GM12892 (cell line): Measurements from ENCODE around the gene FBLN7. TPM values are rescaled to one million over a fixed set of nuclear protein-coding genes. Genes with fewer than 3 reads are reported as not detected.
A peak's percentile ranks its signal among the peaks of the same experiment; 100 is the strongest.
"Not testable (repeated sequence)": the region's sequence is repeated elsewhere in the genome, so short reads cannot be mapped to it uniquely, and the experiment has no call there.

Experiments used
- DNase-seq: peaks from one replicate; pipeline ENCODE4 v3.0.0; 2011; ENCODE audit not compliant: insufficient read length
- FAIRE-seq: peaks from 2 replicates; lab custom pipeline; 2011; peaks lifted over from hg19 to GRCh38; lab: Jason Lieb, UNC
- POLR2A ChIP-seq: IDR thresholded peaks from 2 replicates; pipeline ENCODE4 v1.6.1; 2011; ENCODE audit warnings: low read depth, low read length, control low read depth
- POLR2AphosphoS5 ChIP-seq: IDR thresholded peaks from 2 replicates; pipeline ENCODE4 v1.6.1; 2011; ENCODE audit warnings: low read depth, low read length, control low read depth
- TAF1 ChIP-seq: IDR thresholded peaks from 2 replicates; pipeline ENCODE4 v1.6.1; 2011; ENCODE audit warnings: low read depth, mild to moderate bottlenecking, control low read depth, low read length, borderline replicate concordance
- polyA plus RNA-seq: library from polyadenylated mRNA; unstranded; fragments of >200 nt; gene quantifications from one replicate; pipeline ENCODE4 v1.2.1, GENCODE V29; 2012; ENCODE audit warnings: missing spikeins, inconsistent platforms; ENCODE audit not compliant: missing spikeins

FBLN7 gene, protein sequence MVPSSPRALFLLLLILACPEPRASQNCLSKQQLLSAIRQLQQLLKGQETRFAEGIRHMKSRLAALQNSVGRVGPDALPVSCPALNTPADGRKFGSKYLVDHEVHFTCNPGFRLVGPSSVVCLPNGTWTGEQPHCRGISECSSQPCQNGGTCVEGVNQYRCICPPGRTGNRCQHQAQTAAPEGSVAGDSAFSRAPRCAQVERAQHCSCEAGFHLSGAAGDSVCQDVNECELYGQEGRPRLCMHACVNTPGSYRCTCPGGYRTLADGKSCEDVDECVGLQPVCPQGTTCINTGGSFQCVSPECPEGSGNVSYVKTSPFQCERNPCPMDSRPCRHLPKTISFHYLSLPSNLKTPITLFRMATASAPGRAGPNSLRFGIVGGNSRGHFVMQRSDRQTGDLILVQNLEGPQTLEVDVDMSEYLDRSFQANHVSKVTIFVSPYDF
- polyA plus RNA-seq = not detected

DNA sequence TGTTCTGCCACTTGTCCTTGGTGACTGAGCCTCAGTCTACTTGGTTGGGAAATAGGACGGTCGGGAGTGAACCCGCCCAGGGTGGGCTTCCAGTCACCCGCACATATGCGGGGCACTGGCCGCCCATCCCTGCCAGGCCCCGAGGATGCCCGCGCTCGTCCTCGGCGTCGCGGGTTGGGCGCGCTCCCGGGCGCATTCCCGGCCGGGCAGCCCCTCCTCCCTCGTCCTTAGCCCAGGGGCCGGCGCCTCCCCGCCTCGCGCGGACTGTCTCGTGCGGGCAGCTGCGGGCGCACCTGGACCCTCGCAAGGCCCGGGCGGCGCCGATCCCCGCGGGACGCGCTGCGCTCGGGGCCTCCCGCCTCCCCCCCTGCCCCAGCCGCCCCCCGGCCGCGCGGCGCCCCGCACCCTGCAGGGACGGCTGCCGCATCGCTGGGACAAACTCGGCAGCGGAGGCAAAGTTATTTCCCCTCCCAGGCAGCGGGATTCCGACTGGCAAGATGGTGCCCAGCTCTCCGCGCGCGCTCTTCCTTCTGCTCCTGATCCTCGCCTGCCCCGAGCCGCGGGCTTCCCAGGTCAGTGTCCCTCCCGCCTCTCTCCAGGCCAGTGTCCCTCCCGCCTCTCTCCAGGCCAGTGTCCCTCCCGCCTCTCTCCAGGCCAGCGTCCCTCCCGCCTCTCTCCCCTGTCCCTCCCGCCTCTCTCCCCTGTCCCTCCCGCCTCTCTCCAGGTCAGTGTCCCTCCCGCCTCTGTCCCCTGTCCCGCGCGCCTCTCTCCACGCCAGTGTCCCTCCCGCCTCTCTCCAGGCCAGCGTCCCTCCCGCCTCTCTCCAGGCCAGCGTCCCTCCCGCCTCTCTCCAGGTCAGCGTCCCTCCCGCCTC lies at the start of gene FBLN7:
FBLN7 (plus strand) TSS at position 227 of the 874 bp plus-strand sequence; CDS start at position 498, 271 bp downstream.
- no peak for FAIRE-seq
- no peak for DNase-seq
- no peak for TF ChIP-seq POLR2AphosphoS5
- no peak for TF ChIP-seq POLR2A
- TF ChIP-seq TAF1 = no peak

DNA sequence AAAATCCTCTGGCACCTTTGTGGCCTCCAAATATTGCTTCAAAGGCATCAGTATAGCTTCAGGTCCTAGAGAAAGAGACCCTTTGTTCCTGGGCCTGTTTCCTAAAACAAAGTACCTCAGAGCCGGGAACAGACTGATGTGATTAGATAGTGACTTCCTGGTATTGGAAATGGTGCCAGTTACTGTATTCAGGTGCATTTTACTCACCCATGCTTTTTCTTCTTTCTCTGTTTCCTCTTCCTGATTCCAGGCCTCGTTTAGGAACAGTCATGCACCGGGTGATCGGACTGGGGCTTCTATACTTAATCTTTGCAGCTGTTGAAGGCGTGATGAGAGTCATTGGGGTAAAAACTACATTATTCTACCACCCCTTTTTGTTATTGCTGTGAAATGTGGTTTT lies 48.8 kb upstream of the FBLN7 start:
- DNase-seq (no peak), FAIRE-seq (no peak)
- no peak for TF ChIP-seq TAF1
- TF ChIP-seq POLR2A = no peak
- no peak for TF ChIP-seq POLR2AphosphoS5

DNA sequence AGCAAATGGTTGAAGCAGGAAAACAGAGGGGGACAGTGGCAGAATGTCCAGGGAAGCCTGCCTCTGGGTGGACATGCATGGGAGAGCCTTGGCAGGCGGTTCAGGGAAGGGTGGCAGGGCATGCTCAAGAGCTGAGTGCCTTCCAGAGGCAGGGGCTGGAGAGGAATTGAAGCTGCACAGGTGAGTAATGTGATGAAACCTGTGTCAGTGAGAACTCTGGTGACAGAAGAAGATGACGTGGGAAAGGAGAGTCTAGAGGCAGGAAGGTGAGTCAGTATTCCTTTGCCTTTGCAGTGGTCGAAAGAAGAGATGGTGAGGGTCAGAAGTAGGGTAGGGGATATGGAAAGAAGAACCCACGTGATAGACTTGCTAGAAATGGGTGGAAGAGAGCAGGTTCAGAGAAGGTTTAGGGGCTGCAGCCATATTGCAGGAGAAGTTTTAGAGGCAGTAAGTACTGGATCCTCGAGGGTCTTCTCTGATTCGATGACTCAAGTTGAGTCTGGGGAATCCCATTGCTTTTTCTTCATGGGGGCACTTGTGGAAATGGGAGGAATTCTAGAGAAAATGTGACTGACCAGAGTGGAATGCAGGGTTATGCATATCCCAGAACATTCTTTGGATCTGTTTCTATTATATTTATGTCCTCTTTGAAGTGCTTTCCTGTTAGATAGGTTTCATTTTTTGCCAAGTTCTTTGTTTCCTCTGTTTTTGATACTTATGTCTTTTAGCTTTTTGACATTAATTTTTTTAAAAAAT lies 45.7 kb upstream of the FBLN7 start:
- no peak for FAIRE-seq
- no peak for TF ChIP-seq POLR2A
- no peak for TF ChIP-seq POLR2AphosphoS5
- TF ChIP-seq TAF1 = no peak
- no peak for DNase-seq

DNA sequence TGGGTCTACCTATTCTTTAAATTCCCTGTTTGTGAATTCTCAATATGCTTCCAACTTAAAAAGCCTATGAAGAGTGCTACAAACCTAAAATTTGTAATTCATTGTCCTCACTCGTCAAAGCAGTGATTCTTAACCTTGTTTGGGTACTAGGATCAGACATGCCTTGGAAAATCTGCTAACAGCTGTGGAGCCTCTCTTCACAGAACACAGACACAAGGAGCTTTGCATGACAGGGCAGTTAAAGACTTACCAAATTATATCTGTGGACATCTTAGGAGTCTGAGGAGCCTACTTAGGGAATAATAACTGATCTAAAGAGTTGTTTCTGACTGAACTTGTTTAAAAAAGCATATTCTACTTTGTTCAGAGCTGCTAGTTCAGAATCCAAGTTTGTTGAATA lies 45.0 kb upstream of the FBLN7 start:
- FAIRE-seq = no peak
- TF ChIP-seq POLR2AphosphoS5 (no peak), TAF1 (no peak), POLR2A (no peak)
- no peak for DNase-seq

DNA sequence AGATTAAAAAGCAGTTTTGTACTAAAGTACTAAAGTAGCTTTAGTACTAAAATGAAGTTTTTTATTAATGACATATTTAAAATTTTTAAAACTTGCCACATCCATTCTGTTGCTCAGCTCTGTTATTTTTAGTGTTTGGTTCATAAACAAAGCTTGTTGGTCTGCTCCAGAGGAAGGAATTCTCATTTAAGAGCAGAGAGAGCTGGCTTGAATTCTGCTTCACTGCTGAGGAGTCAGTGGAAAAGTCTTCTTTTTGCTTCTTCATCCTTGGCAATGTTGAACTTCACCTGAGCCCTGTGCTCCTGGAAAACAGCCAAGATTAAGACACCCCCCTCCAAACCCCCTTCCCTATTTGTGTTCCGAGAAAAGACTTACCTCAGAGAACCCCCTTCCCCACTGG lies 42.5 kb upstream of the FBLN7 start:
- no peak for DNase-seq
- TF ChIP-seq TAF1 (no peak), POLR2A (no peak), POLR2AphosphoS5 (no peak)
- no peak for FAIRE-seq

DNA sequence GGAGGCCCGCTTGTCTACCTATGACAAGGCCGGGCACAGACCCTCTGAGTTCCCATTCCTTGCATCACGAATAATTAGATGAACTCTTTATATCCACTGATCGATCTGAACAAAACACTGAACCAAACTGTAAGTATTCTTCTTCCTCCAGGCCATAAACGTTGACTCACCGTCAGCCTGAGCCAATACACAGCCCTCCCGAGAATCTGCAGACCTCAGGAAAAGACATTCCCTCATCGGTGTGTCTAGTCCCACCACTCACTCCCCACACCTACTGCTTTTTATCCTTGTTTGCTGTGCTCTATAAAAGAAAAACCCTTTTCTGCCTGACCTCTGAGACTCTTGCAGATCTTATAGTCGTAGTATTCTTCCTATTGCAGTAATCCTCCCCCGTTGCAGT lies 42.1 kb upstream of the FBLN7 start:
- no peak for TF ChIP-seq TAF1
- TF ChIP-seq POLR2A = no peak
- DNase-seq = no peak
- no peak for FAIRE-seq

DNA sequence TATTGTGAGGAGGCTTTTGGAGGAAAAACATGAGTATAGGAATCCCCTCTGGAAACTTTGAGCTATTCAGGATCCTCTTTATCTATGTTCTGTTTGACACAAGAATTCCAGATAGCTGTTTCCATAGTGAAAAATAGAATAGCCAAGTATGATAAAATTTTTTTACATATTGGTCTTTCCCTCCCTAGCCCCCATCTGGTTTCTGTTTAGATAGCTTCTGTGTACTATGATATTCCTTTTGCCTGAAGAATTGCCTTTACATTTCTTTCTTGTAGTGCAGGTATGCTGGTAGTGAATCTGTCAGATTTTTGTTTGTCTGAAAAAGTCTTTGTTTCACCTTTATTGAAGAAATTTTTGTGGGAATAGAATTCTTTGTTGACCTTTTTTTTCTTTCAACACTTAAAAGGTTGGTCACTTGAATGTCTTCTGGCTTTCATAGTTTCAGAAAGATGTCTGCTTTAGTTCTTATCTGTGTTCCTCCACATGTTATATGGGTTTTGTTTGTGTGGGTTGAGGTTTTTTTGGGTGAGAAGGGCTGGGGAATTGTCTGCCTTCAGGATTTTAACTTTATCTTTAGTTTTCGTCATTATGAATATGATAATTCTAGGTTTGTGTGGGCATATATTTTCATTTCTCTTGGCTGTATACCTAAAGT lies 29.9 kb upstream of the FBLN7 start:
- FAIRE-seq = no peak
- TF ChIP-seq TAF1 (no peak), POLR2A (no peak), POLR2AphosphoS5 (no peak)
- no peak for DNase-seq

DNA sequence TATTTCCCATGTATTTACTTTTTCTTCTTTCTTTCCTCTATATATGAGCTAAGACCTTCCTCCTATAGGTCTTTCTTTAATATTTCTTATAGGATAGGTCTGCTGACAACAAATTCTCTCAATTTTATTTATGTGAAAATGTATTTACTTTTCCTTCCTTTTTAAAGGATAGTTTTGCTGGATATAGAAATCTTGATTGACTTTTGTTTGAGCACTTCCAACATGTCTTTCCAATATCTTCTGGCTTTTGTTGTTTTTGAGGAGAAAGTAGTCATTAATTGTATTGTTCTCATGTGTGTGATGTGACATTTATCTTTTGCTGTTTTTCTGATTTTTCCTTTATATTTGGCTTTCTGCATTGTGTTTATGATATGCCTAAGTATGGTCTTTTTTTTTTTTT lies 28.9 kb upstream of the FBLN7 start:
- no peak for TF ChIP-seq POLR2A
- TF ChIP-seq TAF1 = no peak
- TF ChIP-seq POLR2AphosphoS5 = no peak
- FAIRE-seq = no peak
- no peak for DNase-seq

DNA sequence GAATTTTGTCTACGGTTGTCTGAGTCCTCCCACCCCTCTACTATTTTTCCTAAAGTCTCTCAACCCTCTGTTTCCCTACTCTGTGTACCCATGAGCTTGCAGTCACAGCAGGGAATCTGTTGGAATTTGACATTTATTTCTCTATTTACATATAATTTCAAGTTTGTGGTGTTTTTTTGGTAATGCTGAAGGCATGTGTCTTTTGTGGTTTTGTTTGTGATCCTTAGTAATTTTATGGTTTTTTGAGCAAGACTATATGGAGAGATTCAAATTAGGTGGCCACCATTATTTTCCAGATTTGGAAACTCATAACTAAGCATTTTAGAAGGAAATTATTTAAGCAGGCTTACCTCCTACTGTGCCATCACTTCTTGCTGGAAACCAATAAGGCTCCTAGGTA lies 27.2 kb upstream of the FBLN7 start:
- no peak for FAIRE-seq
- TF ChIP-seq POLR2AphosphoS5 = no peak
- TF ChIP-seq POLR2A = no peak
- TF ChIP-seq TAF1 = no peak
- no peak for DNase-seq

DNA sequence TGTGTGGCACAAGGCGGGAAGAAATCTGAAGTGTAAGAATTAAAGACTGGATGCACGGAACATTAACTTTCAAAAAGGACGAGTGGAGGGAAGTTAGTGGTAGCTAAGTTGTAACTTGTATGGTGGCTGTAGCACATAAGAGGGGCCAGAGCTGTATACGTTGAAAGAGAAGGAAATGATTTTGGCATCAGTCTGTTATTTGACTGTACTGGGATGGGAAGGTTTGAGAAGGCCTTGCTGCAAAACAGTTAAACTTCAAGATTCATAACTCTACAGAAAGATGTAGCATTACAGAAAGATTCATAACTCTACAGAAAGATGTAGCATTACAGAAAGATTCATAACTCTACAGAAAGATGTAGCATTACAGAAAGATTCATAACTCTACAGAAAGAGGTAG lies 24.8 kb upstream of the FBLN7 start:
- FAIRE-seq, DNase-seq: not testable (repeated sequence)

DNA sequence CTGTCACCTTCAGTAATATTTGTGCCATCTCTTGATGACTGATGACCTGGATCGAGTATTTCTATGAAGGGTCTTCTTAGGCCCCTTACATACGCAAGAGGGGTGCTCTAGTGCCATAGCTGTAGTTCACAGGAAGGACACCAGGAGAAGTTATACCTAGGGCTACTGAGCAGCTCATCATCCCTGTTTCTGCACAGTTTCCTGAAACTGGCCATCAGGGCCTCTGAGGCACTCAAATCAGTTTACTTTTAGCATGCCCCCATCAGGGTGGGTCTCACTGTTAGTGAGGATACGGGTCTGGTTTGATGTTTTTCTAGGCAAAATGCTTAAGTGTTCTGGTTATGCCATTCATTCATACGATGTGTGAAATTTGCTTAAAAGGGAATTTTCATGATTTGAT lies 20.0 kb upstream of the FBLN7 start:
- no peak for TF ChIP-seq TAF1
- no peak for TF ChIP-seq POLR2AphosphoS5
- TF ChIP-seq POLR2A = no peak
- DNase-seq = no peak
- peak; percentile 17 for FAIRE-seq
